IPS-11a (cell line): Measurements from ENCODE around the gene RSRP1.
"Not testable (repeated sequence)": the region's sequence is repeated elsewhere in the genome, so short reads cannot be mapped to it uniquely, and the experiment has no call there.

Experiments used
- H3K4me3 ChIP-seq: one replicate; pipeline ENCODE4 v1.5.1; 2013; ENCODE audit warnings: low read depth, low read length, control low read depth

Gene RSRP1, protein sequence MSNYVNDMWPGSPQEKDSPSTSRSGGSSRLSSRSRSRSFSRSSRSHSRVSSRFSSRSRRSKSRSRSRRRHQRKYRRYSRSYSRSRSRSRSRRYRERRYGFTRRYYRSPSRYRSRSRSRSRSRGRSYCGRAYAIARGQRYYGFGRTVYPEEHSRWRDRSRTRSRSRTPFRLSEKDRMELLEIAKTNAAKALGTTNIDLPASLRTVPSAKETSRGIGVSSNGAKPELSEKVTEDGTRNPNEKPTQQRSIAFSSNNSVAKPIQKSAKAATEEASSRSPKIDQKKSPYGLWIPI

DNA sequence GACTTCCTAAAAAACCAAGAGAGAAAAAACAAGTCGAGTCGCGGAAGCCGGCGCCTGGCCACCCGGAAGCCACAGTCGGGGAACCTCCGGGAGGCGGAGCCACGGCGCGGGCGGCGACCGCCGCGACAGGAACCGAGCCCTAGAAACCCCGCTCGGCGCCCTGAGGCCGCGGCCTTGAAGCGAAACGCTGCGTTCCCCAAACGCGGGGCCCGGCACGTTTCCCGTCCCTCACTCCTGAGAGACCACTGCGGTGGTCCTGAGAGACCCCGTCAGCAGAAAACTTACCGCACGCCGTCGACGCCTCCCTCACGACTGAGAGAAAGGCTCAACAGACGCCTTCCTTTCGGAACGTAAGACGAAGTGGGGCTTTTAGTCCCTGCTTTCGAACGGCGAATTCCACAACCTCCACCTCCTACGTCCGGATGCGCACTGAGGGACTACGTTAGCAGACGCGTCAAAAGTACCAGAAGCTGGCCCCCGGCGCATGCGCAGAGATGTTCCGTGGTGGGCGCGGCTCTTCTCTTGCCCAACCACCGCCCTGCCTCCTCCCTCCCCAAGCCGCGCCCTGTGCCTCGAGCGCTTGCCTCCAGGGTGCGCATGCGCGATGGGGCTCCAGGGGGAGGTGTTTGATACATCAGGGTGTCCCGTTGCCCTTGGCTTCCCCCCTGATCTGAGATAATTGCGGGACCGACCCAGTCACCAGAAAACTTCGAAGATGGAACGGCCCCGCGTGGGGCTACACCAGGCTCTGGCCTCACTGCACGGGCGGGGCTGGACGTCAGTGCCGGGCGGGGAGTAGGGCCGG, at the start of gene RSRP1:
Gene RSRP1, minus strand, starts transcription at position 431 of the 805 bp plus-strand sequence. CDS start 491 bp downstream, outside the sequence.
- peak within 1 kb of the TSS; percentile 94 for H3K4me3 ChIP-seq

- H3K4me3 ChIP-seq = not testable (repeated sequence)
Measured at GRCh38 chr1:25296501-25296900, 49.2 kb upstream of the RSRP1 start.

DNA sequence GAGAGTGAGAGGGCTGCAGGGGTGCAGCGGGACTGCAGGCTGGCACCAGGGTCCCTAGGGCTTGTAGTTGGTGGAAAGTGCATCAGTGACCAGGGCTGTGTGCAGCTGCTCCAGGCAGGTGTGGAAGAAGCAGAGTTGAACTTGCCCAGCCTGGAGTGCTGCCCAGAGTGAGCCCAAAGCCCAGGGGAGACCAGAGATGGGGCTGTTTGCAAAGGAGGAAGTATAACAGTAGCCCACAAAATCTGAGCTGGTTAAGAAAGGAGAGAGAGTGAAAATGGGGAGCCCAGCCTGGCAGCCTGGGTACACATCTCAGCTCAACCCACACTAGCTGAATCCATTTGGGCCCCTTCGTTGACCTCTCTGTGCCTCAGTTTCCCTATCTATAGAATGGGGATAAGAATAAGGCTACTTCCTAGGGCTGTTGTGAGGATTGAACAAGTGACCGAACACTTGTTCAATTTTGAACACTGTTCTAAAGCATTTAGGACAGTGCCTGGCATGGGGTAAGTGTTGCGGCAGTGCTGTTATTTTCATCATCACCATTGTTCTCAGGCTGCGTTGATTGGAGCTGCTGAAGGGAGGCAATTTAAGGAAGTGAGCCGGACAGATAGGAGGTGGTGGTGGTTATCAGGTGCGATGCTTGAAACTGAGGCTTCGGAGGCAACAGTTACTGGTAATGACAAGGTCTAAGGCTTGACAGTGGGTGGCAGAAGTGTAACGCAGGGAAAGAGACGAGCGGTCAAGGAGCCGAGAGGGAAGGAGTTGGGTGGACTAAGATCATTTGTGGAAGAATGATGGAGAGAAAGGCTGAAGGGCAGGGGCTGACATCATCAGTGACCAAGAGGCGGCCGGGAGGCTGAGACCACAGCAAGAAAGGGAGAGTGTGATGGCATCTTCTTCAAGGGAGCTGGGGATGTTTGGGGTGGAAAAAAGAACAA, 47.9 kb upstream of the RSRP1 start:
- not testable (repeated sequence) for H3K4me3 ChIP-seq

DNA sequence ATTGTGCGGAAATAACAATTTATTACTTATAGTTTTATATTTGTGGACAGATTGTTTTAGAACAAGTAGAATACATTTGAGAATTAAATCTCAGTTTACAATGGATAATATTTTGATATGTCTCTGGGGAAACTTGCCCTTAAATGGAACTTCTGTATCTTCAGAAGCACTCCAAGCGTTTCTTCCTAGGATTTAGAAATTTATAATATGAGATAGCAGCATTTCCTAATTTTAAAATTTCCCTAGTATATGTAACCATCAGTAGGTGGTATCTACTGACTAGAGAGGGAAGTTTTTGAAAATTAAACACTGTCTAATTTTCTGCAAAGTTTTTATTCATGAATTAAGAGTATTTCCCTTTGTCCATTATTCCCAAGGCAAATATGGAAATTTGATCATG, 46.2 kb upstream of the RSRP1 start:
- H3K4me3 ChIP-seq = not testable (repeated sequence)

DNA sequence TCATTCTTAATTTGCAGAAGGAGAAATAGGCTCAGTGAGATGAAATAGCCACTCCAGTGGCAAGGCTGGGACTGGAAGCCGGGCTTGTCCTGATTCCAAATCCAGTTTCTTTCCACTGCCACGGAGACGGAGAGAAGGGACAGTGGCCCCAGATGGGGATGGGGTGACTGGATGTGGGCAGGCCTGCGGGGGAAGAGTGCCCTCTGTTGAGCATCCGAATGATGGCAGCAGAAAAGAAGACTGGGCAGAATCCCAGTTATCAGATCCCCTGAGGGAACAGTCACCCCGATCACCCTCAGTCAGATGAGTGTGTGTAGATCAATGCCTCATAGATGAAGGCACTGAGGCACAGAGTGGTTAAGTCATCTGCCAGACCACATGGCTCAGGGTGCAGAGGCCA, 42.8 kb upstream of the RSRP1 start:
- H3K4me3 ChIP-seq = not testable (repeated sequence)

DNA sequence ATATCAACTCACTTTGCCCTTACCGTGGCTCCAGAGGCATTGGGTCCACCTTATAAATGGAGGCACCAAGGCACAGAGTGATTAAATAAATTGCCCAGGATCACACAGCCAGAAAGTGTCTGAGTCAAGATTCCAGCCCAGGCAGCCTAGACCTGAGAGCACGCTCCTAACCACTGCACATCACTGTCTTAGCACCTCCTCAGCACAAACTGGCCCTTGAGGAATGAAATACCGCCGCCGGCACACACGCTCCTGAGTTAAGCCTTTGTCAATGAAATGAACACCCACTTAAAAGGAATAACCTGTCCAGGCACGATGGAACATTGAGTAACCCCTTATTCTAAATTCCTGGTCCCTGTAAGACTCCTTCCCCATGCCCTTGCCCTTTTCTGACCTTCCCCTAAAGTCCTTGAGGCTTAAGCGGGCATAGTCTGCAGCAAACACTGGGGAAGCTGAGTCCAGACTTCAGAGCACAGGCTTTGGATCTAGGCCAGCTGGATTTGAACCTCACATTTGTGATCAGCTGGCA, 41.4 kb upstream of the RSRP1 start:
- H3K4me3 ChIP-seq = not testable (repeated sequence)

DNA sequence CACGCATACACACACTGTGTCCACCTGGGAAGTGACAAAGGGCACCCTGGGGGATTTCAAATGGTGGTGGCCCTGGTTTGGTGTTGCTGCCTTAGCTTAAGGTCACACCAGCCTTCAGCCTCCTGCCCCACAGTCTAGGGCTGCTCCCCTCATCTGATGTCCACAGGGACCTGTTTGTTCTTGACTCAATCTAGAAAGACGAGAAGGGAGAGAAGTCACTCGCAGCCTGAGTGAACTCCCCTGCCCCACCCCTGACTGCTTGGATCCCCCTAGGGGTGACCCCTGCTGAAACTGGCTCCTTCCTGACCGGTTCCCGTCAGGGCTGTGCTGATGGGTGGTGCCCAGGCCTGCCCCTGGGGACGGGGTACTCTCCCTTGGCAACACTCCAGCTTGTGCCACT, 39.9 kb upstream of the RSRP1 start:
- H3K4me3 ChIP-seq = not testable (repeated sequence)

DNA sequence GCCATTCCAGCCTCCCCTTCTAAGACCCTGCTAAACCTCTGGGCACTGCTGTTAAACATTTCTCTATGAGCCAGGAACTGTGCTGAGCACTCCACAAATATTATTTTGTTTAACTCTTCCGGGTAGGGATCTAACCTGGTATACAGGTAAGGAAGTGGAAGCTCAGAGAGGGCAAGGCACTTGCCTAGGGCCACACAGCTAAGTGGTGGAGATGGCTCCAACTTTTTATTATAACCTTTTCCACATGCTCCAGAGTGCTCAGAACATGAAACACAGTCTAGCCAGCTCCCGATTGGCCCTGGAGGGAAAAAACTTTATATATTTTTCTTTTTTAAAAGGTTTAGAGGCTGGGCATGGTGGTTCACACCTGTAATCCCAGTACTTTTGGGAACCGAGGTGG, 38.6 kb upstream of the RSRP1 start:
- not testable (repeated sequence) for H3K4me3 ChIP-seq

DNA sequence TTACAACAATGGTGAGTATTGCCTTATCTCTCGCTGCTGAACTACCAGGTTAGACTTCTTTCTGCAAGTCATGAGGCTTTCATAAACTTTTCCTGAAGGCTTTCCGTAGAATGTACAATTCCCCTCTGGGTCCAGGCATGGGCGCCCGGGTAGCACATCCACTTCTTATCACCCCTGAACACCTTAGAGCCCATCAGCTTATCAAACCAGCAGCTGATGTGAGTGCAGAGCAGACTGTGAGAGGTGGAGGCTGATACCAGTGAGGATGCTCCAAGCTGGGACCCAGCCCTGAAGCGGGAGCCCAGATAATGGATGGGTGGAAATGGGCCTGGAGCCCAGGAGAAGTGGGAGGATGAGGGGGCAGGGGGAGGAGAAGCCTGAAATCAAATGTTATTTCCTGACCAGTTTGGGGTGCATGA, 32.4 kb upstream of the RSRP1 start:
- H3K4me3 ChIP-seq = not testable (repeated sequence)

DNA sequence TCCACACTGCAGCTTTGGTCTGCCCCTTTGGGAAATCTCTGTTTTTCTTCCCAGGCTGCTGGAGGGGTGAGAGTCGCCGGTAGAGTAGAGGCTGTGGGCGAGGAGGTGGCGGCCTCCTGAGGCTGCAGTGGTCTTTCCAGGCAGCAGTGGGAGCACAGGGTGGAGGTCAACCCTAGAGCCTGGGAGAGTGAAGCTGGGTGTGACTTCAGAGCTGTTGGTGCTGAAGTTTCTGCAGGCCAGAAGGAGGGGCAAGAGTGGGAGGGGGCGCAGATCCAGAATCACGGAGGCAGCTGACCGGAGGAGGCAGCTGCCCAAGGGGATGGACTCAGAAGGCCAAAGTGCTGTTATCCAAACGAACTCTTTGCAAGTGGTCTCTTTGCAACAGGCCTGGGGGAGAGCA, 31.5 kb upstream of the RSRP1 start:
- H3K4me3 ChIP-seq = not testable (repeated sequence)

DNA sequence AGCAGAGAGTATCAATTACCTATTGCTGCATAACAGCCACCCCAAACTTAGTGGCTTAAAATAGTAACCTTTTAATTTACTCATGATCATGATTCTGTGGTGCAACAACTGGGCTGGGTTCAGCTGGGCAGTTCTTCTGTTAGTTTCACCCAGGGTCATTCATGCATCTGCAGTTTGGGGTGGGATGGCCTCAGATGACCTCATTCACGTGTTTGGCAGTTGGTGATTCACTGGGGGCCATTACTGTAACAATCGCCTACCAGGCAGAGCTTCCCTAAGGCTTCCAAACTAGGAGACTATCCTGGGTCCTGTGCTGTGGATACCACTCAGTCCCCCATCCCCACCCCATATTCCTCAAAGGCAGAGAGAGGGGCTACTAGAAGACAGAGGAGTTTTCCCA, 31.1 kb upstream of the RSRP1 start:
- not testable (repeated sequence) for H3K4me3 ChIP-seq

DNA sequence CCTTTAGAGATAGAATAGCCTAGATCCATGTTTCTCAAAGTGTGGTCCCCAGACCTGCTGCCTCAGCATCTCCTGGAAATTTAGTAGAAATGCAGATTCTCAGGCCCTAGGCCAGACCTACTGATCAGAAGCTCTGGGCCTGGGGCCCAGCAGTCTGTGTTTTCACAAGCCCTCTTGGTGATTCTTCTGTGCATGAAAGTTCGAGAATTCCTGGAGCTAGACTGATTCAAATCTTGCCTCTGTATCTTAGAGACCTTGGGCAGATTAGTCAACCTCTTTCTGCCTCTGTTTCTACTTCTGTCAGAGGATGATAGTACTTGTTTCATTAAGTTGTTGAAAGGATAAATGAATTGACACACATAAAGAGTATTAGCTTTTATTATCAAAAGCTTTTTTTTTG, 30.0 kb upstream of the RSRP1 start:
- H3K4me3 ChIP-seq = not testable (repeated sequence)

GRCh38 chr1:25275648-25276047, 28.4 kb upstream of the RSRP1 start:
- not testable (repeated sequence) for H3K4me3 ChIP-seq

GRCh38 chr1:25272238-25272637, 25.0 kb upstream of the RSRP1 start, which contains the start of gene RHD:
Gene RHD, plus strand, starts transcription at chr1:25272509. Its CDS starts 39 bp downstream, at chr1:25272548.
- not testable (repeated sequence) for H3K4me3 ChIP-seq

DNA sequence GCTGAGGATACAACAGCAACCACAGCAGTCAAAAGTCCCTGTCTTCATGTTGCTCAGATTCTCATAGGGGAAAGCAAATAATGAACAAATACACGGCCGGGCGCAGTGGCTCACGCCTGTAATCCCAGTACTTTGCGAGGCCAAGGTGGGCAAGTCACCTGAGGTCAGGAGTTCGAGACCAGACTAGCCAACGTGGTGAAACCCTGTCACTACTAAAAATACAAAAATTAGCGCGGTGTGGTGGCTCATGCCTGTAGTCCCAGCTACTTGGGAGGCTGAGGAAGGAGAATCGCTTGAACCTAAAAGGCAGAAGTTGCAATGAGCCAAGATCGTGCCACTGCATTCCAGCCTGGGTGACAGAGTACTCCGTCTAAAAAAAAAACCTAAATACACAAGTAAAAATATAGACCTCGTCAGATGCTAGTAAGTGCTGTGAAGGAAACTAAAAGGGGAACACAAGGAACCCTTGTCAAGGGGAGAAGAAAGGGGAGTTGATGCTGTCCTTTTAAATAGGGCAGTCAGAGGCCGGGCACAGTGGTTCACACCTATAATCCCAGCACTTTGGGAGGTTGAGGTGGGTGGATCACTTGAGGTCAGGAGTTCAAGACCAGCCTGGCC, 21.0 kb upstream of the RSRP1 start:
- peak overlapping the region; percentile 14 for H3K4me3 ChIP-seq

DNA sequence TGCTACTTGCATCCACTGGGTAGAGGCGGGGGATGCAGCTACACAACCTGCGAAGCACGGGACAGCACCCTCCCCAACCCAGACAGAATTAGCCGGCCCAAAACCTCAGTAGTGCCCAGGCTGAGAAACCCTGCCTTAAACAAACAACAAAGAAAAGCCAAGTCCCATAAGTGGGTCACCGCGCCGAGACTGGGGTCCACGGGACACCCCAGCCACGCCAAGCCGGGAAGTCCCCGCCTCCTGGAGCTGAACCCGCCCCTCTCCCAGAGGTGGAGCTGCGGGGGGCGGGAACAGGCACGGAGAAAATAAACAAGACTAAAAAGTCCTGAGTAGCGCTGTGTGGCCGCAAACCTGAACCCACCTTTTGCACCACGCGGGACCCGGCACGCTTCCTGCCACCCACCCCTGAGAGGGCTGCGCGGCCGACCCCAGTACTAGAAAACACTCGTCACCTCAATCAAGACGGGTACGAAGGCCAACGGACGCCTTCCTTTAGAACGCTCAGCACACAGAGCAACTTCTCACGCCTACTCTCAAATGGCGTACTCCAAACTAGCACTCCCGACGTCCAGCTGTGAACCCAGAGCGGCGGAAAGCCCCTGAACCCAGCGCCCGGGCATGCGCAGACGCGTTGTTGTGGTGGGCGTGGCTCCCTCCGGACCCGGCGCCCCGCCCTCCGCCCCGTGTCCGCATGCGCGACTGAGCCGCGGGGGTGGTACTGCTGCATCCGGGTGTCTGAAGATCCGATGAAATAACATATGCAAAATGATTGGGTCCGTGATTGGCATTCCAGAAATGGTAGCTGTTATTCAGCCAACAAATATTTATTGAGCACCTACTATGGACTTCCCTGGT, 20.3 kb upstream of the RSRP1 start:
- peak overlapping the region; percentile 39 for H3K4me3 ChIP-seq

DNA sequence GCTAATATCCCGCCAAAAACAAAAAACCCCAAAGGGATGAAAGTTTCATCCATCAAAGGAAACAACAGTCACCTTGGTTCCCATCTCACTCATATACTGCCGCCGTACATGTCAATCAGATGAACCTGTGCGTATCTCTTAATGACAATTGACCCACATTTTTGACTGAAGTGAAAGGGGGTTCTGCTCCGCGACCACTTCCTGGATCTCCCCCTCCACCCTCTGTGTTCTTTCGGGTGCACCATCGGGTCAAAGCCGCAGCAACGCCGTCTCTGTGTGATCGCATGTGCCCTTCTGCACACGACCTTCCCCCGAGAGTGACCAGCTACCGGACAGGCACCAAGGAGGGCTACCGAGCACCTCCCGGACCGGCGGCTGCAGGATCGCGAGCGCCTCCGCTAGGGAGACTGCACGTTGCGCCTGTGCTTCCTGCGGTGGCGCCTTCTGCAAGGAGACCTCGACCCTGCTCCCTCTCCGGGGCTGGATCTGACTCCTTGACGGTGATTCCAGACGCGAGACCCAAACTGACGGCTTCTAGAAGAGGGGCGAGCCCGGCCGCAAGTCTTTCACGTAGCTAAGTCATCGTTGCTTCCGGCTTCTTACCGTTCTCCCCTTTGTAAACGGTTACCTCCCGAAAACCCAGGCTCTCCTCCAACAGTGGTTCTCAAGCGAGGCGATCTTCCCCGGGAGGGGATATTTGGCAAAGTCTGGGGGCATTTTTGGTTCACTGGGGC, 19.5 kb upstream of the RSRP1 start:
- peak overlapping the region; percentile 42 for H3K4me3 ChIP-seq

- not testable (repeated sequence) for H3K4me3 ChIP-seq
Measured at GRCh38 chr1:25260336-25260735, 13.1 kb upstream of the RSRP1 start.

DNA sequence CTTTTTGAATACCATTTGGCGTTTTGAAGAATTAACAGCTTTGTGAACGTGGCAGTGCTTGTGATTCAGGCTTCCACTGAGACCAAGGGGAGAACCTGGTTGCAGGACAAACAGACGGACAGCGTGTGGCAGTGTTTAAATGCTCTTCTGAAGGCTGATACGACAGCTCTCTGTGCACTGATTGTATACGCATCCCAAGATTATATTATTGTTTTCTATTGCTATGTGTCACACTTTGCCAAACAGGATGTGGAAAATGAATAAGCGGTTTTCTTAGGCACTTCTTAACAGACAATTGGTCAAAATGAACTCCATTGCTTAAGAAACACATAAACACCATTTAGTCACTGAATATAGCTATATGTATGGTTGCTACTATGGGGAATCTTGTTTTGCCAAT, 12.6 kb upstream of the RSRP1 start:
- H3K4me3 ChIP-seq = not testable (repeated sequence)
